PC-9 (cell line): ENCODE measurements around the gene NCAN. TPM values are rescaled to one million over a fixed set of nuclear protein-coding genes. Genes with fewer than 3 reads are reported as not detected.

Experiments used
- BruUV-seq: library from RNA; stranded (reverse); fragments of 400-500 nt; replicated peaks from 2 replicates; lab custom pipeline; 2021; lab: Mats Ljungman, UMichigan
- CTCF ChIA-PET: fragments of 300-600 bp; sonication (Branson Sonifier 250); formaldehyde crosslinking; loops from one replicate; lab custom pipeline; 2022; ENCODE audit warnings: antibody characterized with exemption; lab: Charles Lee
- POLR2A ChIA-PET: fragments of 300-600 bp; sonication (Branson Sonifier 250); formaldehyde crosslinking; loops from one replicate; lab custom pipeline; 2022; ENCODE audit warnings: antibody characterized with exemption; ENCODE audit not compliant: unreplicated experiment; lab: Charles Lee
- DNase-seq, 2 experiments: peaks; one replicate each; pipeline versions ENCODE4 v3.0.0 to v3.0.0-alpha.2; 2015 to 2022; ENCODE audit warnings: mixed read lengths in 1 of 2
- H2AFZ ChIP-seq: fragments of 200-600 bp; sonication (generic); 2 replicates; pipeline ENCODE4 v1.8.1; 2017; ENCODE audit warnings: antibody characterized with exemption
- H3F3A ChIP-seq: fragments of 200-600 bp; sonication (generic); 2 replicates; pipeline ENCODE4 v1.8.1; 2017; ENCODE audit warnings: antibody characterized with exemption, mild to moderate bottlenecking, low read depth; ENCODE audit not compliant: insufficient read depth
- H3K27ac ChIP-seq: fragments of 200-600 bp; sonication (generic); 2 replicates; pipeline ENCODE4 v1.6.1; 2016; ENCODE audit warnings: mixed run types
- H3K27me3 ChIP-seq: fragments of 200-600 bp; sonication (generic); 2 replicates; pipeline ENCODE4 v1.6.1; 2016; ENCODE audit warnings: low read depth, mixed run types; ENCODE audit not compliant: insufficient read depth
- H3K36me3 ChIP-seq: fragments of 200-600 bp; sonication (generic); 2 replicates; pipeline ENCODE4 v1.6.1; 2016; ENCODE audit warnings: low read depth, mixed run types
- H3K4me1 ChIP-seq: fragments of 200-600 bp; sonication (generic); replicated peaks from 2 replicates; pipeline ENCODE4 v1.6.1; 2016; ENCODE audit warnings: mixed run types; ENCODE audit not compliant: insufficient read depth
- H3K4me2 ChIP-seq: fragments of 200-600 bp; sonication (generic); 2 replicates; pipeline ENCODE4 v1.6.1; 2017; ENCODE audit warnings: mixed run types
- H3K4me3 ChIP-seq: fragments of 200-600 bp; sonication (generic); 2 replicates; pipeline ENCODE4 v1.6.1; 2016; ENCODE audit warnings: mixed run types
- H3K79me2 ChIP-seq: fragments of 200-600 bp; sonication (generic); 2 replicates; pipeline ENCODE4 v1.6.1; 2017; ENCODE audit warnings: low read depth, mixed run types
- H3K9me2 ChIP-seq: fragments of 200-600 bp; sonication (generic); 2 replicates; pipeline ENCODE4 v1.8.1; 2017; ENCODE audit warnings: mild to moderate bottlenecking; ENCODE audit not compliant: insufficient read depth
- H3K9me3 ChIP-seq: fragments of 200-600 bp; sonication (generic); 2 replicates; pipeline ENCODE4 v1.8.1; 2016; ENCODE audit warnings: low read depth; ENCODE audit not compliant: insufficient read depth
- H4K20me1 ChIP-seq: fragments of 200-600 bp; sonication (generic); 2 replicates; pipeline ENCODE4 v1.8.1; 2017; ENCODE audit not compliant: insufficient read depth
- CTCF ChIP-seq: fragments of 200-600 bp; sonication (generic); conservative IDR thresholded peaks from 2 replicates; pipeline ENCODE4 v1.6.1; 2017; ENCODE audit warnings: mixed run types, antibody characterized with exemption, mild to moderate bottlenecking, moderate library complexity
- EZH2 ChIP-seq: fragments of 200-600 bp; sonication (generic); IDR thresholded peaks from 2 replicates; pipeline ENCODE4 v1.8.0; 2017; ENCODE audit warnings: antibody characterized with exemption, low read depth
- intact Hi-C: fragments of 100-400 bp; cut with micrococcal nuclease; formaldehyde crosslinking; loops from one replicate; pipeline ENCODE4 v1.10.0; 2022; ENCODE audit not compliant: unreplicated experiment
- total RNA-seq: library from RNA; stranded (reverse); gene quantifications from 2 replicates; pipeline ENCODE4 v1.2.3, GENCODE V29; 2021

The NCAN gene
- total RNA-seq, 1 experiment from 2014 or later, result not detected

GRCh38 chr19:19279062-19279612, 67.4 kb downstream of the NCAN start:
- Histone ChIP-seq H3K9me2 (no peaks in the 10 kb centered on the region), H3K4me1 (no peaks in the 10 kb centered on the region), H3K79me2 (no peaks in the 10 kb centered on the region), H3K27me3 (no peaks in the 10 kb centered on the region), H3F3A (no peaks in the 10 kb centered on the region), H3K27ac (no peak overlapping the region), H3K36me3 (0 out of 2 replicates have a peak, but pooled peaks cover 4% of the 10 kb centered on the region), H3K4me2 (no peak overlapping the region), H2AFZ (no peak overlapping the region), H3K4me3 (no peak overlapping the region), H3K9me3 (no peaks in the 10 kb centered on the region), H4K20me1 (peaks cover 10% of the 10 kb centered on the region)
- ChIA-PET CTCF (no interaction called here), POLR2A (no interaction called here)
- intact Hi-C loops, result no loop called here
- no peak for DNase-seq
- no peak for TF ChIP-seq EZH2
- TF ChIP-seq CTCF, result no peak
- no TSS peak for BruUV-seq

GRCh38 chr19:19279853-19280252, 68.1 kb downstream of the NCAN start:
- ChIA-PET CTCF (no interaction called here), POLR2A (no interaction called here)
- H3K4me2 ChIP-seq, result no peak overlapping the region
- no peak for TF ChIP-seq EZH2
- TF ChIP-seq CTCF, result no peak
- H2AFZ ChIP-seq, result no peak overlapping the region
- no peak overlapping the region for H3K4me3 ChIP-seq
- no peaks in the 10 kb centered on the region for H3K9me3 ChIP-seq
- no peaks in the 10 kb centered on the region for H3K79me2 ChIP-seq
- intact Hi-C loops, result no loop called here
- no peak overlapping the region for H3K27ac ChIP-seq
- H3K36me3 ChIP-seq, result 0 out of 2 replicates have a peak, but pooled peaks cover 4% of the 10 kb centered on the region
- no peaks in the 10 kb centered on the region for H3F3A ChIP-seq
- no peak for DNase-seq
- H4K20me1 ChIP-seq, result peaks cover 10% of the 10 kb centered on the region
- no peaks in the 10 kb centered on the region for H3K9me2 ChIP-seq
- no peaks in the 10 kb centered on the region for H3K27me3 ChIP-seq
- no TSS peak for BruUV-seq
- no peaks in the 10 kb centered on the region for H3K4me1 ChIP-seq

GRCh38 chr19:19280561-19280960, 68.8 kb downstream of the NCAN start:
- intact Hi-C loops, result no loop called here
- H2AFZ ChIP-seq, result no peak overlapping the region
- BruUV-seq, result no TSS peak

More at GRCh38 chr19:19280561-19280960, 68.8 kb downstream of the NCAN start:
- Histone ChIP-seq H3K4me3 (no peak overlapping the region), H3F3A (no peaks in the 10 kb centered on the region), H3K36me3 (0 out of 2 replicates have a peak, but pooled peaks cover 4% of the 10 kb centered on the region), H3K4me1 (no peaks in the 10 kb centered on the region), H3K79me2 (no peaks in the 10 kb centered on the region), H3K9me2 (no peaks in the 10 kb centered on the region), H4K20me1 (peaks cover 10% of the 10 kb centered on the region), H3K27me3 (no peaks in the 10 kb centered on the region), H3K4me2 (no peak overlapping the region), H3K27ac (no peak overlapping the region), H3K9me3 (no peaks in the 10 kb centered on the region)
- no peak for TF ChIP-seq CTCF
- no peak for TF ChIP-seq EZH2
- POLR2A ChIA-PET, result no interaction called here
- CTCF ChIA-PET, result no interaction called here
- no peak for DNase-seq
